Measurements from ENCODE around the gene CAMSAP2.

DNA sequence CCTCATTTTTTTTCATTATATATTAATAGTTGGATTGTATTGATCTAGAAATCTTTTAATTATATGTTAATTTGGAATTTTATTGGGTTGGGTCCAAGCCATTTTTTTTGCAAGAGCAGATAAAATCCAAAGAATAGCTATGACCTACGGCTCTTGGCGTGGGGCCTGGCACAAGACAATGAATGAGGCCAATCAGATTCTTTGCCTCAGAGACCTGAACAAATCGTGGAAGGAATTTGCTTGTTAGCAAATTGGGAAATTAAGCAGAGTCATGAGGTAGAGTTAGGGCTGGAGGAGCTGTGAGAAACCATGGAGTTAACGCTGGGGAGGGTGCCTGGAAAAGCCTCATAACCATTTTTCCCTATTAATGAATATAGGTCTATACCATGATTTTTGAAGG is 40.1 kb downstream of the CAMSAP2 start:
- TF ChIP-seq POLR2A (IDR thresholded peaks at IDR 0.05; ENCODE audit: control extremely low read depth in 1 of 2, low read depth in 2 of 2, low read length in 2 of 2) (no peak), POLR2AphosphoS5 (IDR thresholded peaks at IDR 0.05; ENCODE audit: low read depth, low read length) (no peak), TAF1 (IDR thresholded peaks at IDR 0.05; ENCODE audit: low read depth, low read length) (no peak), YY1 (IDR thresholded peaks at IDR 0.05; ENCODE audit: low read depth, low read length) (no peak), CEBPB (IDR thresholded peaks at IDR 0.05; ENCODE audit: low read depth, low read length) (no peak), SP2 (IDR thresholded peaks at IDR 0.05; ENCODE audit: low read length) (no peak), RNF2 (IDR thresholded peaks at IDR 0.05; ENCODE audit: borderline replicate concordance, low read depth, low read length, missing control alignments, poor library complexity, severe bottlenecking) (no peak)
- TF ChIP-seq, protein P1, sequence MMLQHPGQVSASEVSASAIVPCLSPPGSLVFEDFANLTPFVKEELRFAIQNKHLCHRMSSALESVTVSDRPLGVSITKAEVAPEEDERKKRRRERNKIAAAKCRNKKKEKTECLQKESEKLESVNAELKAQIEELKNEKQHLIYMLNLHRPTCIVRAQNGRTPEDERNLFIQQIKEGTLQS (IDR thresholded peaks at IDR 0.05; ENCODE audit: insufficient read depth, low read depth, low read length): no peak
- TF ChIP-seq, protein P2, sequence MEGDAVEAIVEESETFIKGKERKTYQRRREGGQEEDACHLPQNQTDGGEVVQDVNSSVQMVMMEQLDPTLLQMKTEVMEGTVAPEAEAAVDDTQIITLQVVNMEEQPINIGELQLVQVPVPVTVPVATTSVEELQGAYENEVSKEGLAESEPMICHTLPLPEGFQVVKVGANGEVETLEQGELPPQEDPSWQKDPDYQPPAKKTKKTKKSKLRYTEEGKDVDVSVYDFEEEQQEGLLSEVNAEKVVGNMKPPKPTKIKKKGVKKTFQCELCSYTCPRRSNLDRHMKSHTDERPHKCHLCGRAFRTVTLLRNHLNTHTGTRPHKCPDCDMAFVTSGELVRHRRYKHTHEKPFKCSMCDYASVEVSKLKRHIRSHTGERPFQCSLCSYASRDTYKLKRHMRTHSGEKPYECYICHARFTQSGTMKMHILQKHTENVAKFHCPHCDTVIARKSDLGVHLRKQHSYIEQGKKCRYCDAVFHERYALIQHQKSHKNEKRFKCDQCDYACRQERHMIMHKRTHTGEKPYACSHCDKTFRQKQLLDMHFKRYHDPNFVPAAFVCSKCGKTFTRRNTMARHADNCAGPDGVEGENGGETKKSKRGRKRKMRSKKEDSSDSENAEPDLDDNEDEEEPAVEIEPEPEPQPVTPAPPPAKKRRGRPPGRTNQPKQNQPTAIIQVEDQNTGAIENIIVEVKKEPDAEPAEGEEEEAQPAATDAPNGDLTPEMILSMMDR (IDR thresholded peaks at IDR 0.05; ENCODE audit: control extremely low read depth in 1 of 3, insufficient read depth in 1 of 3, low read depth in 1 of 3, low read length in 3 of 3): no peak
- TF ChIP-seq, protein P3, sequence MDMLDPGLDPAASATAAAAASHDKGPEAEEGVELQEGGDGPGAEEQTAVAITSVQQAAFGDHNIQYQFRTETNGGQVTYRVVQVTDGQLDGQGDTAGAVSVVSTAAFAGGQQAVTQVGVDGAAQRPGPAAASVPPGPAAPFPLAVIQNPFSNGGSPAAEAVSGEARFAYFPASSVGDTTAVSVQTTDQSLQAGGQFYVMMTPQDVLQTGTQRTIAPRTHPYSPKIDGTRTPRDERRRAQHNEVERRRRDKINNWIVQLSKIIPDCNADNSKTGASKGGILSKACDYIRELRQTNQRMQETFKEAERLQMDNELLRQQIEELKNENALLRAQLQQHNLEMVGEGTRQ (IDR thresholded peaks at IDR 0.05; ENCODE audit: low read length): no peak
- TF ChIP-seq, protein P4, sequence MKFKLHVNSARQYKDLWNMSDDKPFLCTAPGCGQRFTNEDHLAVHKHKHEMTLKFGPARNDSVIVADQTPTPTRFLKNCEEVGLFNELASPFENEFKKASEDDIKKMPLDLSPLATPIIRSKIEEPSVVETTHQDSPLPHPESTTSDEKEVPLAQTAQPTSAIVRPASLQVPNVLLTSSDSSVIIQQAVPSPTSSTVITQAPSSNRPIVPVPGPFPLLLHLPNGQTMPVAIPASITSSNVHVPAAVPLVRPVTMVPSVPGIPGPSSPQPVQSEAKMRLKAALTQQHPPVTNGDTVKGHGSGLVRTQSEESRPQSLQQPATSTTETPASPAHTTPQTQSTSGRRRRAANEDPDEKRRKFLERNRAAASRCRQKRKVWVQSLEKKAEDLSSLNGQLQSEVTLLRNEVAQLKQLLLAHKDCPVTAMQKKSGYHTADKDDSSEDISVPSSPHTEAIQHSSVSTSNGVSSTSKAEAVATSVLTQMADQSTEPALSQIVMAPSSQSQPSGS (IDR thresholded peaks at IDR 0.05; ENCODE audit: low read length): no peak
